Activated CD8-positive, alpha-beta T cell treated with anti-CD3 and anti-CD28 coated beads for 36 hours (primary cell): ENCODE results near the gene OPN1MW2. TPM values are rescaled to one million over a fixed set of nuclear protein-coding genes. Genes with fewer than 3 reads are reported as not detected.

Experiments
- total RNA-seq, 2 experiments: library from RNA; stranded (reverse); gene quantifications; one replicate each; pipeline ENCODE4 v1.2.3, GENCODE V29; 2021

OPN1MW2 gene
- total RNA-seq, 2 experiments from 2014 or later, result not detected

Other genes starting within 250 kb of the OPN1MW2 start
- 100 to 1,000 TPM; 115 to 116 TPM for gene HCFC1, start 247.9 kb upstream of the OPN1MW2 start, total RNA-seq
- gene TMEM187, start 247.0 kb upstream of the OPN1MW2 start, total RNA-seq, result 1 to 10 TPM; 4.4 to 4.5 TPM
- gene IRAK1, start 199.9 kb upstream of the OPN1MW2 start, total RNA-seq, result 100 to 1,000 TPM; 134 to 136 TPM
- 10 to 100 TPM; 63.7 to 65.1 TPM for gene MECP2, start 122.0 kb upstream of the OPN1MW2 start, total RNA-seq
- not detected for gene OPN1LW, start 75.5 kb upstream of the OPN1MW2 start, total RNA-seq
- not detected for gene OPN1MW, start 37.2 kb upstream of the OPN1MW2 start, total RNA-seq
- not detected for gene OPN1MW3, start 37.8 kb downstream of the OPN1MW2 start, total RNA-seq
- not detected for gene TEX28, start 75.4 kb downstream of the OPN1MW2 start, total RNA-seq
- gene TKTL1, start 76.0 kb downstream of the OPN1MW2 start, total RNA-seq, result 1 to 10 TPM in 1 of 2 experiments, under 1 TPM in 1; 0.67 to 1.0 TPM
- 1,000 to 10,000 TPM; 1,057 to 1,091 TPM for gene FLNA, start 154.9 kb downstream of the OPN1MW2 start, total RNA-seq
- 10 to 100 TPM; 92.4 to 96.6 TPM for gene EMD, start 159.5 kb downstream of the OPN1MW2 start, total RNA-seq
- 1,000 to 10,000 TPM; 3,574 to 3,675 TPM for gene RPL10, start 178.6 kb downstream of the OPN1MW2 start, total RNA-seq
- gene DNASE1L1, start 189.5 kb downstream of the OPN1MW2 start, total RNA-seq, result 10 to 100 TPM in 1 of 2 experiments, 1 to 10 TPM in 1; 9.4 to 10.3 TPM
- gene TAFAZZIN, start 191.8 kb downstream of the OPN1MW2 start, total RNA-seq, result 10 to 100 TPM; 49.8 to 53.4 TPM
- gene ATP6AP1, start 208.9 kb downstream of the OPN1MW2 start, total RNA-seq, result 10 to 100 TPM; 21.3 to 22.5 TPM
- 10 to 100 TPM; 76.5 TPM for gene GDI1, start 217.4 kb downstream of the OPN1MW2 start, total RNA-seq
- 10 to 100 TPM; 43.6 to 47.5 TPM for gene FAM50A, start 224.4 kb downstream of the OPN1MW2 start, total RNA-seq
- gene PLXNA3, start 238.5 kb downstream of the OPN1MW2 start, total RNA-seq, result 10 to 100 TPM; 36.5 to 40.5 TPM